ENCODE measurements around the gene MYL6. TPM values are rescaled to one million over a fixed set of nuclear protein-coding genes. Genes with fewer than 3 reads are reported as not detected.
A peak's percentile ranks its signal among the peaks of the same experiment; 100 is the strongest.

Gene MYL6
- polyA plus RNA-seq, 1 donor from 2014 or later = 3,234 TPM

DNA sequence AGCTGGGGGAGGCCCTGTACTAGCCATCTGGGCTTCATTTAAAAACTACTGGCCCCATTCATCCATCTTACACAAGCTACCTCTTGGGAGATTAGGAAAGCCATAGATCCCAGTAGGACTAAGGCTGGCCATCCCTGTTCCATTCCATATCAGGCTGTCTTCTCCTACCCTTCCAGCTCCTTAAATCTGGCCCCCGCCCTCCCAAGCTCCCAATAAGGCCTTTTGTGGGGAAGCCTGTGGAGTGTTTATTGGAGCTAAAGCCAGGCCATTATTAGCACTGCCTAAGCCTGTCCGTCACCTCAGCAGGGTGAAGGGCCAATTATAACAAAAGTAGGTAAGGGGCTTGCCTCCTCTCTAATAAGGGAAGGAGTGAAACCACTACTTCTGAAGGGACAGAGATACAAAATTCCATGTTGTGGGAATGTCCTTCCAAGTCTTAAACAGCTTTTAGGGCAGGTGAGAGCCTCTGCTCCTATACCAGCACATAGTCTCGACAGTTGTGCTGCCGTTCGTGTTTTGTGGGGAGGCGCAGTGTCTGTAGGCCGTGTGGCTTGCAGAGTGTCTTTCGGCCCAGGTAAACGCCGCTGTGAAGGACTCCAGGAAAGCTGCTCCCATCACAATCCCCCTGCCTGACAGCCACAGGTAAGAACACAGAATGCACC lies 3.7 kb downstream of the MYL6 start:
- H3K27ac ChIP-seq (ENCODE audit: low read length) = no peak overlapping the region
- peak overlapping the region; percentile 79 for H3K4me3 ChIP-seq (ENCODE audit: low read length)
- no peak overlapping the region for H3K4me2 ChIP-seq (ENCODE audit: low read length)

DNA sequence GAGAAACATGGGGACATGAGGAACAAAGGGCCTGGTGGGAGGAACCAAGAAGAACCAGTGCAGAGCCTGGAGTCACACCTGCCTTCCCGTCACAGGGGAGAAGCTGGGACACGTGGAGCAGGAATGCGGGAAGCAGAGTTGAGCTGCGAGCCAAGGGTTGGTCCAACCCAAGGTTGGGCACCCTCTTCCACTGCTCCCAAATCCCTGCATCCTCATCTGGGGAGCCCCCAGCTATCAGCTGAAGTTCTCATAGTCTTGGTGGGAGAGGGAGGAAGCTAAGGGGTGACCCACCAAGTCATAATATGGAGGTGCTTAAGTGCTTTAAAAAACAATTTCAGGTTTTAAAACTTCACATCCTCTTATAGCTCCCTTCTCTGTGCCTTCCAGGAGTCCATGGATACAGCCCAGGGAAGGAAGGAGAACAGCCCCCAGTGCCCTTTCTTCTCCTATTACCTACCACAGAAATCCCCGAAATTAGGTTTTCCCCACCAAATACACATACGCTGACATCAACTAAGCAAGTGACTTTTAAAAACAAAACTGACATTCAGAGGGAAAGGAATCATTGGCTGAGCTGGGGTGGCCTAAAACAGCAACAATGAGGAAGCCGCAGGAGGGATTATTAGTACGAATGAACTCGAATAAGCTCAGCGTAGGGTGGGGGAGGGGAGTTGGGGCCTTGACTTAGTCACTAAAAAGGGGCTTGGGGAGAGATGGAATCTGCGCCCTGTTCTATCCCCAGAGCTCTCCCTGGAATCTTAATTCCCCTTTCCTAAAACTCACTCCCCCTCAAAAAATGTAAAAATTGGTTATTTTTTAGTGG lies 4.5 kb downstream of the MYL6 start:
- no peaks in the 10 kb centered on the region for H3K9me2 ChIP-seq (ENCODE audit: insufficient read depth, low read length)
- peaks cover 13% of the 10 kb centered on the region for H3K36me3 ChIP-seq (ENCODE audit: insufficient read depth, low read length)
- peaks cover 5% of the 10 kb centered on the region for H3F3A ChIP-seq (ENCODE audit: insufficient read depth, low read length, poor library complexity, severe bottlenecking)
- H3K27me3 ChIP-seq (ENCODE audit: insufficient read depth, low read depth, low read length) = no peaks in the 10 kb centered on the region
- H3K79me2 ChIP-seq (replicated peaks; ENCODE audit: insufficient read depth, low read length) = peaks cover 26% of the 10 kb centered on the region
- H3K27ac ChIP-seq (ENCODE audit: low read length) = no peak overlapping the region
- peaks cover 5% of the 10 kb centered on the region for H4K20me1 ChIP-seq (ENCODE audit: insufficient read depth)
- no peaks in the 10 kb centered on the region for H3K9me3 ChIP-seq (ENCODE audit: low read length)
- H3K4me2 ChIP-seq (ENCODE audit: low read length) = no peak overlapping the region
- no peak for TF ChIP-seq EZH2 (IDR thresholded peaks at IDR 0.05; ENCODE audit: borderline replicate concordance, insufficient read depth, low read length, poor library complexity, severe bottlenecking)
- TF ChIP-seq POLR2AphosphoS5 (IDR thresholded peaks at IDR 0.05) = no peak
- no peak for TF ChIP-seq RAD21 (conservative IDR thresholded peaks at IDR 0.05)
- no peak for TF ChIP-seq TAF1 (IDR thresholded peaks at IDR 0.05; ENCODE audit: low read depth)
- TF ChIP-seq EP300 (conservative IDR thresholded peaks at IDR 0.05; ENCODE audit: poor library complexity, severe bottlenecking) = no peak
- TF ChIP-seq SMC3 (conservative IDR thresholded peaks at IDR 0.05; ENCODE audit: poor library complexity) = no peak
- TF ChIP-seq, protein P1, sequence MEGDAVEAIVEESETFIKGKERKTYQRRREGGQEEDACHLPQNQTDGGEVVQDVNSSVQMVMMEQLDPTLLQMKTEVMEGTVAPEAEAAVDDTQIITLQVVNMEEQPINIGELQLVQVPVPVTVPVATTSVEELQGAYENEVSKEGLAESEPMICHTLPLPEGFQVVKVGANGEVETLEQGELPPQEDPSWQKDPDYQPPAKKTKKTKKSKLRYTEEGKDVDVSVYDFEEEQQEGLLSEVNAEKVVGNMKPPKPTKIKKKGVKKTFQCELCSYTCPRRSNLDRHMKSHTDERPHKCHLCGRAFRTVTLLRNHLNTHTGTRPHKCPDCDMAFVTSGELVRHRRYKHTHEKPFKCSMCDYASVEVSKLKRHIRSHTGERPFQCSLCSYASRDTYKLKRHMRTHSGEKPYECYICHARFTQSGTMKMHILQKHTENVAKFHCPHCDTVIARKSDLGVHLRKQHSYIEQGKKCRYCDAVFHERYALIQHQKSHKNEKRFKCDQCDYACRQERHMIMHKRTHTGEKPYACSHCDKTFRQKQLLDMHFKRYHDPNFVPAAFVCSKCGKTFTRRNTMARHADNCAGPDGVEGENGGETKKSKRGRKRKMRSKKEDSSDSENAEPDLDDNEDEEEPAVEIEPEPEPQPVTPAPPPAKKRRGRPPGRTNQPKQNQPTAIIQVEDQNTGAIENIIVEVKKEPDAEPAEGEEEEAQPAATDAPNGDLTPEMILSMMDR (IDR thresholded peaks at IDR 0.05; ENCODE audit: poor library complexity, severe bottlenecking) = no peak
- TF ChIP-seq, protein P2, sequence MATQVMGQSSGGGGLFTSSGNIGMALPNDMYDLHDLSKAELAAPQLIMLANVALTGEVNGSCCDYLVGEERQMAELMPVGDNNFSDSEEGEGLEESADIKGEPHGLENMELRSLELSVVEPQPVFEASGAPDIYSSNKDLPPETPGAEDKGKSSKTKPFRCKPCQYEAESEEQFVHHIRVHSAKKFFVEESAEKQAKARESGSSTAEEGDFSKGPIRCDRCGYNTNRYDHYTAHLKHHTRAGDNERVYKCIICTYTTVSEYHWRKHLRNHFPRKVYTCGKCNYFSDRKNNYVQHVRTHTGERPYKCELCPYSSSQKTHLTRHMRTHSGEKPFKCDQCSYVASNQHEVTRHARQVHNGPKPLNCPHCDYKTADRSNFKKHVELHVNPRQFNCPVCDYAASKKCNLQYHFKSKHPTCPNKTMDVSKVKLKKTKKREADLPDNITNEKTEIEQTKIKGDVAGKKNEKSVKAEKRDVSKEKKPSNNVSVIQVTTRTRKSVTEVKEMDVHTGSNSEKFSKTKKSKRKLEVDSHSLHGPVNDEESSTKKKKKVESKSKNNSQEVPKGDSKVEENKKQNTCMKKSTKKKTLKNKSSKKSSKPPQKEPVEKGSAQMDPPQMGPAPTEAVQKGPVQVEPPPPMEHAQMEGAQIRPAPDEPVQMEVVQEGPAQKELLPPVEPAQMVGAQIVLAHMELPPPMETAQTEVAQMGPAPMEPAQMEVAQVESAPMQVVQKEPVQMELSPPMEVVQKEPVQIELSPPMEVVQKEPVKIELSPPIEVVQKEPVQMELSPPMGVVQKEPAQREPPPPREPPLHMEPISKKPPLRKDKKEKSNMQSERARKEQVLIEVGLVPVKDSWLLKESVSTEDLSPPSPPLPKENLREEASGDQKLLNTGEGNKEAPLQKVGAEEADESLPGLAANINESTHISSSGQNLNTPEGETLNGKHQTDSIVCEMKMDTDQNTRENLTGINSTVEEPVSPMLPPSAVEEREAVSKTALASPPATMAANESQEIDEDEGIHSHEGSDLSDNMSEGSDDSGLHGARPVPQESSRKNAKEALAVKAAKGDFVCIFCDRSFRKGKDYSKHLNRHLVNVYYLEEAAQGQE (IDR thresholded peaks at IDR 0.05; ENCODE audit: borderline replicate concordance) = no peak
- no peak overlapping the region for H2AFZ ChIP-seq (ENCODE audit: low read depth, low read length)
- H3K4me3 ChIP-seq (ENCODE audit: low read length) = no peak overlapping the region
- no peak overlapping the region for H3K9ac ChIP-seq (ENCODE audit: low read length)

More for the DNA sequence above, 3.7 kb downstream of the MYL6 start:
- H3K79me2 ChIP-seq (replicated peaks; ENCODE audit: insufficient read depth, low read length) = peaks cover 26% of the 10 kb centered on the region
- no peaks in the 10 kb centered on the region for H3K9me3 ChIP-seq (ENCODE audit: low read length)
- H3K9ac ChIP-seq (ENCODE audit: low read length) = no peak overlapping the region
- H3K27me3 ChIP-seq (ENCODE audit: insufficient read depth, low read depth, low read length) = no peaks in the 10 kb centered on the region
- H3K36me3 ChIP-seq (ENCODE audit: insufficient read depth, low read length) = peaks cover 13% of the 10 kb centered on the region
- H3F3A ChIP-seq (ENCODE audit: insufficient read depth, low read length, poor library complexity, severe bottlenecking) = peaks cover 5% of the 10 kb centered on the region
- H3K9me2 ChIP-seq (ENCODE audit: insufficient read depth, low read length) = no peaks in the 10 kb centered on the region
- H2AFZ ChIP-seq (ENCODE audit: low read depth, low read length) = no peak overlapping the region
- H4K20me1 ChIP-seq (ENCODE audit: insufficient read depth) = peaks cover 5% of the 10 kb centered on the region
- TF ChIP-seq SMC3 (conservative IDR thresholded peaks at IDR 0.05; ENCODE audit: poor library complexity) = no peak
- TF ChIP-seq EZH2 (IDR thresholded peaks at IDR 0.05; ENCODE audit: borderline replicate concordance, insufficient read depth, low read length, poor library complexity, severe bottlenecking) = no peak
- no peak for TF ChIP-seq MXI1 (conservative IDR thresholded peaks at IDR 0.05; ENCODE audit: poor library complexity, severe bottlenecking)
- TF ChIP-seq TAF1 (IDR thresholded peaks at IDR 0.05; ENCODE audit: low read depth) = no peak
- no peak for TF ChIP-seq EP300 (conservative IDR thresholded peaks at IDR 0.05; ENCODE audit: poor library complexity, severe bottlenecking)
- TF ChIP-seq, protein P2 (IDR thresholded peaks at IDR 0.05; ENCODE audit: borderline replicate concordance) = no peak
- TF ChIP-seq, protein P1 (IDR thresholded peaks at IDR 0.05; ENCODE audit: poor library complexity, severe bottlenecking) = no peak
- no peak for TF ChIP-seq RAD21 (conservative IDR thresholded peaks at IDR 0.05)
- TF ChIP-seq POLR2AphosphoS5 (IDR thresholded peaks at IDR 0.05) = no peak
